ENCODE results near the gene ZNF213.

The ZNF213 gene

GRCh38 chr16:3099732-3100499 is 34.9 kb upstream of the ZNF213 start:
- peak in 7 of 10 donors; percentile 25 to 94 (median 57) for DNase-seq
- intact Hi-C loops (cut with DNase I): no loop called here

GRCh38 chr16:3101018-3101840 is 33.6 kb upstream of the ZNF213 start:
- peak in 2 of 10 donors; percentile 22 to 53 for DNase-seq
- intact Hi-C loops (cut with DNase I): no loop called here

DNA sequence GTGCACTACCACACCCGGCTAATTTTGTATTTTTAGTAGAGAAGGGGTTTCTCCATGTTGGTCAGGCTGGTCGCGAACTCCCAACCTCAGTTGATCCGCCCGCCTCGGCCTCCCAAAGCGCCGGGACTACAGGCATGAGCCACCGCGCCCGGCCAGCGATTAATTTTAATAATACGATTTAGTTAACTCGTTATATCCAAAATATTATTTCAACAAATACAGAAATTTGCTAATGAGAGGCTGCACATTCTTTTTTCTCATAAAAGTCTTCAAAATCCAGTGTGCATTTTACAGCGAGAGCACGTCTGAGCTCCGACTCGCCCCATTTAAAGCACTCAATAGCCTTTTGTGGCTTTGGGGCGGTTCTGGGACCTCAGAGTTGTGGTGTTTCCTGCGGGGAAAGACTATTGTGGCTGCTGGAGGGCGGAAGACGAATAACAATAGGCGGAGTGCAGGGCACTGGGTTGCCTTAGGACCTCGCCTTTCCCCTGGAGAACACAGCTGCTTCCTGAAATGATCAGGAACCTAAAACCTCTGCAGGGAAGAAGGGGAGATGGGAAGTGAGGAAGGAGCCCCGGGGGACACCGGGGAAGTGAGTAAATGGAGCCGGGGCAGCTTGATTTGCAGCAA is 32.9 kb upstream of the ZNF213 start:
- DNase-seq: peak in 2 of 10 donors; percentile 54 to 67
- intact Hi-C loops (cut with DNase I): no loop called here

DNA sequence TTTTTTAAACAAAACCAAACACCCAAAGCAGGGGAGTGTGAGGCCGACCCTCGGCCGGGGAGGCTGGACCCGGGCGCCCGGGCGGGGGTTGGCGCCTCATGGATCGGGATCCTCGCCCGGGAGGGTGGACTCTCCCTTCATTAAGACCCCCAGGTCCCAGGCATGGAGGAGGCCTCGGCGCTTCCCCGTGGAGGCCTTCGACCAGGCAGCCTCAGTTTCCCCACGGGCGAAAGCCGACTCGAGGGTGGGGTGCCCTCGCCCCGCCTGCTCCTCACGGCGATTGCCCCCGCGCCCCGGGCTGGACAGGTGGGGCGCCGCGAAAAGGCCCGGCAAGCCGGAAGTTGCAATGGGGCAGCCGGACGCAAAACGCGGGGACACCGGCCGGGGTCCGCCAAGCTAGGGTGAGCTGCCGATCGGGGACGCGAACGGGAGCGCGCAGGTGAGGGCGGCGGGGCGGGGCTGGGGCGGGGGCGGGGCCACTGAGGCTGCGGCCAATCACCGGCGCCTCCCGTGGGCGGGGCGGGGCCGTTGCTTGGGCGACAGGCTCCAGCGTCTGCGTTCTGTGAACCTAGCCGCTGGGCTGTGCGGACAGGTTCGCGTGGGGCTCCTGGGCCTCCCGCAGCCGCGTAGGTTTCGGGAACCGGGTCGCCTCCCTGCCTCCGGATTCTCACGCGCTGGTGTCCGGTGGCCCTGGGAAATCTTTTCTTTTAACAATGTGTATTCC is 28.5 kb upstream of the ZNF213 start:
- peak; percentile 78 to 98 (median 88) for DNase-seq
- intact Hi-C loops (cut with DNase I): no loop called here

DNA sequence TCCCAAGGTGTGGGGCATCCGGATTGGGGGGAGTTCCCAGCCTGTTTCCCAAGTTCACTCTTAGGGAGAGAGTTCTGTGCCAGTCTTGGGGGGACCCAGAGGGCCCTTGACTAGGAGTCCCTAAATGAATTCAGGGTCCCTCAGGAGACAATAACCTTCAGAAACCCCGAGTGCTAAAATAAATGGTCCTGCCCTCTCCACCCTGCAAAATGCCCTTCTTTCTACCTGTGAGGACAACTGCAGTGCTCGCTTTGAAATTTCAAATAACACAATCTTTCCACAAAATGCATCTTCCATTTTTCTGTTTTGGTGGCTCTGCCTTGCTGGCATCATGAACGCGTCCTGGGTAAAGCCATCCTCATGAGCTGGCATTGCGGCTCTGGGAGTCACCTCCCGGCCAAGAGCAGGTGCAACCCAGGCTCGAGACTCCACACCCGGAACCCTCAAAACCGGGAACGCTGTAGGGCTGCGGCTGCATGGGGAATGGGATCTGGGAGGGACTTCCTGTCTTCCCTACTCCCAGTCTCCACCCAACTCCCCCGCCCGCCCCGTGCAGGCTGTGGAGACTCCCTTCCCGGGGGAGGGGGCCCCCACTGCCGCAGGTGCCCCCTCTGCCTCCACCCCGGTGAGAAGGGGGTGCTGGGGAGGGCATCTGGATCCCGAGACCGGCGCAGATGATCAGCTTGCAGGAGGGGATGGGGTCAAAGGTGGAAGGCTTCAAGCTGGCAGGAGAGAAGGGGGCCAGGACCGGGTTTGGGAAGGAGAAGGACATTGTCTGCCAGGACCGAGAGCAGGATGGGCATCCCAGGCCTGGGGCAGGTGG is 22.6 kb upstream of the ZNF213 start, which contains the start of gene ZNF205:
ZNF205 (plus strand) TSS at position 529 of the 823 bp plus-strand sequence. CDS start 845 bp downstream, outside the sequence.
- intact Hi-C loops (cut with DNase I): loop anchor here (5.0 kb wide), 1 partner anchor 55 kb away; no protein-coding TSS in a partner anchor
- DNase-seq: peak; percentile 72 to 97 (median 82)

GRCh38 chr16:3112881-3113574 is 21.8 kb upstream of the ZNF213 start:
- intact Hi-C loops (cut with DNase I): loop anchor here (5.0 kb wide), 1 partner anchor 56 kb away; no protein-coding TSS in a partner anchor
- peak in 2 of 10 donors; percentile 24 to 62 for DNase-seq

DNA sequence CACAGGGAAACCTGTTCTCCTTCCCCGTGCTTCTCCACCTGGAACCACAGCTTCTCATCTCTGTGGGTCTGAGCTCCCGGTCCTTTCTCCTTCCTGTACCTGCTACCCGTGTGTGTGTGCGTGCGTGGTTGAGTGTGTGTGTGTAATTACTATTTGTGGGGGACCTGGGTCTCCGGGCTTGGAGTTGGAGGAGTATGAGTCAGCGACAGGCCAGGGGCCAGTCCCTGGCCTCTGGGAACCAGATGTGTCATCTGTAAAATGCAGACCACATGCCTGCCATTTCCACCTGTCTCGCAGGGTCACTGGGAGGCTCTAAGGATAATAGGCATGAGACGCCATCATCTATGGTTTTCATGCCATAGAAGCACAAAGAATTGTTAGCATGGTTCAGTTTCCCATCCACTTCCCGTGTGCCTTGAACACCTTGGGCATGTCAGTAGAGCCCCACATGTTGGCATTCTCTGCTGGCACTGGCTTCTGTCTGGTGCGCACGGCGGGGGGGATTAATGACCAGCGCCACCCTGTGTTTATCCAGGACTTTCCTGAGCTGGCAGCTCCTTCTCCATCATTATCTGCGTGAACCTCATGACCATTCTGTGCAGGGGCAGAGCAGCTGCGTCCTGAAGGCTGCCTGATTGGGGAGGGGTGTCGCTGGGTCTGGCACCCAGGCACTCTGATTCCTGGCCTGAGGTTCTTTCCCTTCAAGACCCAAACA is 20.9 kb upstream of the ZNF213 start:
- DNase-seq: peak in 1 of 10 donors; percentile 70
- intact Hi-C loops (cut with DNase I): loop anchor here (5.0 kb wide), 1 partner anchor 57 kb away; no protein-coding TSS in a partner anchor

GRCh38 chr16:3115003-3115402 is 19.8 kb upstream of the ZNF213 start:
- intact Hi-C loops (cut with DNase I): no loop called here
- peak in 1 of 10 donors; percentile 28 for DNase-seq

DNA sequence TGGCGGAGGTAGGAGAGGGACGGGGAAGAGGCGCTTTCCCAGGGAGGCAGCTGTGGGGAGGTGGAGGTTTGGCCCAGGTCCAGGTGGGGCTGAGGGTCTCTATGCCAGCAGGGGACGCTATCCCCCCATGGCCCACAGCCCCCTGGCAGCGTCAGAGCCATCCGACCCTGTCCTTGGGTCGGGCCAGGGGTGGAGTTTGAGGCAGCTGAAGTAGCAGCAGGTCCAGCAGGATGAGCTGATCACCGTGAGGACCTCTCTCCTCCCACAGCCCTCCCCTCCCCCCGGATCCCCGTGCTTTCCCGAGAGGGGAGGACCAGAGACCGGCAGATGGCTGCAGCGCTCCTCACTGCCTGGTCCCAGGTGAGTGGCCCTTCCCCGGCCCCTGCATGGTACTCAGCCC is 19.3 kb upstream of the ZNF213 start:
- peak in 1 of 10 donors; percentile 49 for DNase-seq
- intact Hi-C loops (cut with DNase I): no loop called here

DNA sequence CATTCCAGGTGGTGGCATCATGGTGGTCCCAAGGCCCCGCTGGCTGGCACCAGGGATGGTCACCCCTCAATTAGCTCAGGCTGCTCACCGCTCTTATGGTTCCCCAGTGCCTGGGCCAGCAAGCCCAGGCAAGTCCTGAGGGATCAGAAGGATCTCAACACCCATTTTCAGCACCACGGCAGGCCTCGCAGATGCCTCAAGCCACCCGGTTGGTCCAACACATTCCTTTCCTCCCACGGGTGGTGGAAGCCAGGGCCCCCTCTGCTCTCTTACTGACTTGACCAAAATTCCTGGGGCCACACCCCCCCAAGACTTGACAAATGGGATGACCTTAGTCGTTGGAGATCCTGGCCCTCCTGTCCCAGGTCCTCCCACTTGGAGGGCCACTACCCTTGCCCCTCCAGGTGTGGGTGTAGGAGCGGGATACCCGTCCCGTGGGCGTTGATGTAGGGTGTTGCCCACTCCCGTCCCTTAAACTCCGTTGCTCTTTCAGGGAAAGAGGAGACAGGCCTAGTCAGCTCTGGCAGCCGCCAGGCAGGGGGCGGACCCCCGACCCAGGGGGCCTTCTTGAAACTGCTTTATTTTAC is 16.5 kb upstream of the ZNF213 start:
- intact Hi-C loops (cut with DNase I): no loop called here
- DNase-seq: peak in 1 of 10 donors; percentile 26

GRCh38 chr16:3118846-3119245 is 16.0 kb upstream of the ZNF213 start:
- intact Hi-C loops (cut with DNase I): no loop called here
- peak in 1 of 10 donors; percentile 55 for DNase-seq

DNA sequence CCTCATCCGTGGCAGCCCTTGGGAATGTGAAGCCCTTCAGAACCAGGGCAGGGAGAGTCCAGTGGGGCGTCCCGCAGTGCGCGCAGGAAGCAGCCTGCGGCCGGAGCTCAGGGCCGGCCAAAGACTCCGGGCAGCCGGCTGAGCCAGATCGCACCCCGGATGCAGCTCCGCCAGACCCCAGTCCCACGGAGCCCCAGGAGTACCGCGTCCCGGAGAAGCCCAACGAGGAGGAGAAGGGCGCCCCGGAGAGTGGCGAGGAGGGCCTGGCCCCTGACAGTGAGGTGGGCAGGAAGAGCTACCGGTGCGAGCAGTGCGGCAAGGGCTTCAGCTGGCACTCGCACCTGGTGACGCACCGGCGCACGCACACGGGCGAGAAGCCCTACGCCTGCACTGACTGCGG is 15.5 kb upstream of the ZNF213 start:
- peak in 2 of 10 donors; percentile 59 to 84 for DNase-seq
- intact Hi-C loops (cut with DNase I): no loop called here

- intact Hi-C loops (cut with DNase I): no loop called here
- peak in 1 of 10 donors; percentile 63 for DNase-seq
Measured at GRCh38 chr16:3119701-3120408, 15.0 kb upstream of the ZNF213 start.

DNA sequence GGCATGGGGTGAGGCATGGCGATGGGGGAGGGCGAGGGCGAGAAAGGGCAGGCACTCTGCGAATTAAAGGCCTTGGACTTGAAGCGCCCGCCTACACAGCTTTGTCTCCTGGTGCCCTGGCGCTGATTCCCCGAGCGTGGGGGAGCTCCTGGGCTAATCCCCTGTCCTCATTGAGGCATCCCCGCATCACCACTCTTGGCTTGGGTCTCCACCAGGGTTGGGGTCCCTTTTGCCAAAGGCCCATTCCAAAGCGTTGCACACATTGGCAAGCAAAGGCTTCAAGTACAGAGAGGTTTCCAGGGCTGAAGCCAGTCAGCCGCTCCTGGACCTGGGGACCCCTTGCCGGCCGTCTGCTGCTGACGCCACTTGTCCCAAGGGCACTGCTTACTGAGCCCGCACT is 14.4 kb upstream of the ZNF213 start:
- intact Hi-C loops (cut with DNase I): no loop called here
- peak in 1 of 10 donors; percentile 60 for DNase-seq

DNA sequence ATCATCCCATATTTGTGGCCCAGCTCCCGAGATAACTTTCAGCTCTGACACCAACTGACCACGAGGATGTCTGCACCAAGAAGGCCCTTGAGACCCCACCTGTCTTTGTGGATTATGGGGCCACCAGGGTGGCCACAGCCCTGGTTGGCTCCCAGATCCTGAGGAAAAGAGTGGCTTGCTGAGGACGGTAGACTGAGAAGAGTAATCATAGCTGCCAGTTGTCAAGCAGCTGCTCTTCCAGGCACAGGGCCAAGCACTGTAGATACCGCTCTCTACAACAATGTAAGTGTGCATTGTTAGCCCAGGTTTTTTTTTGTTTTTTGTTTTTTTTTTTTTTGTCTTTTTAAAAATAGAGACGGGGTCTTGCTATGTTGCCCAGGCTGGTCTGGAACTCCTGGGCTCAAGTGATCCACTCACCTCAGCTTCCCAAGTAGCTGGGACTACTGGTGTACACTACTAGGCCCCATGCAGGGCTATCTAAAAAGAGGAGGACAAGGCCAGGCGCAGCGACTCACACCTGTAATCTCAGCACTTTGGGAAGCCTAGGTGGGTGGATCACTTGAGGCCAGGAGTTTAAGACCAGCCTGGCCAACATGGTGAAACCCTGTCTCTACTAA is 12.9 kb upstream of the ZNF213 start:
- intact Hi-C loops (cut with DNase I): no loop called here
- DNase-seq: peak in 2 of 10 donors; percentile 36 to 46

- intact Hi-C loops (cut with DNase I): no loop called here
- peak in 1 of 10 donors; percentile 39 for DNase-seq
Measured at GRCh38 chr16:3122926-3123570, 11.8 kb upstream of the ZNF213 start.
